Measurements from ENCODE around the gene KCNQ1.

Gene KCNQ1

DNA sequence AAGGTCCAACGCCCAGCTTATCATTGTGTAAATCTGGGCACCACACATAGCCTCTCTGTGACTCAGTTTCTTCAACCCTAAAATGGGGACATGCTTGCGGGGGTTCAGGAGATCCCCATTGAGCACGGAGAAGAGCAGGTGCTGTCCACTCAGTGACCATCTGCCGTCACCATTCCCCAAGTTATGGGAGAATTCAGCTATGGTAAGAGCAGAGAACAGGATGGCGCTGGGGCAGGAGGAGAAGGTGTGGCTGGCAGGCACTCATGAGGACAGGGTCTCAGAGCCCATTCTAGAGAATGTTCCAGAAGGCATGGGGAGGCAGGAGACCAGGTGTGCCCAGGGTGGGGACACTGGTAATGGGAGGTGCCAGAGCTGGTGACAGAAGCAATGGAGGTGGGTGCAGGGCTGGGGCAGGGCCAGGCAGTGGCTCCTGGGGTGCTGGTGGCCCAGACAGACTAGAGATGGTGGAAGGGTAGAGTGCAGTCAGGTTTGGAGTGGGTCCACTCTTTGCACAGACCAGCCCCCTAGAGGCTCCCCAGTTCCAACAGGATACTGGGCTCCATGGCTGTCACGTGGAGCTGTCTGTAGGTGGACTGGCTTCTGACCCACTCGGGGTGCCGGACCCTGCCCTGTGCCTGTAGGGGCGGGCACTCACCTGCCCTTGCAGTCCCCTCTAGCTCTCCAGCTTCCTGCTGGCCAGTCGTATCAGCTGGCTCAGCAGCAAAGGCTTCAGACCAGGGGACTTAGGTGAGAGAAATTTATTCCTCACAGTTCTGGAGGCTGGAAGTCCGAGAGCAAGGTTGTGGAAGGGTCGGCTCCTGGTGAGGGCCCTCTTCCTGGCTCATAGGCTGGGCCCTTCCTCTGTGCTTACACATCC lies 356.1 kb downstream of the KCNQ1 start:
- no peak for DNase-seq (ENCODE audit: low read depth in 2 of 2, low spot score in 1 of 2)

- no peak for DNase-seq (ENCODE audit: low read depth in 2 of 2, low spot score in 1 of 2)
These were observed 357.0 kb downstream of the KCNQ1 start for GRCh38 chr11:2801711-2802388.

- no peak for DNase-seq (ENCODE audit: low read depth in 2 of 2, low spot score in 1 of 2)
These were observed 357.8 kb downstream of the KCNQ1 start for GRCh38 chr11:2802389-2803185.

DNA sequence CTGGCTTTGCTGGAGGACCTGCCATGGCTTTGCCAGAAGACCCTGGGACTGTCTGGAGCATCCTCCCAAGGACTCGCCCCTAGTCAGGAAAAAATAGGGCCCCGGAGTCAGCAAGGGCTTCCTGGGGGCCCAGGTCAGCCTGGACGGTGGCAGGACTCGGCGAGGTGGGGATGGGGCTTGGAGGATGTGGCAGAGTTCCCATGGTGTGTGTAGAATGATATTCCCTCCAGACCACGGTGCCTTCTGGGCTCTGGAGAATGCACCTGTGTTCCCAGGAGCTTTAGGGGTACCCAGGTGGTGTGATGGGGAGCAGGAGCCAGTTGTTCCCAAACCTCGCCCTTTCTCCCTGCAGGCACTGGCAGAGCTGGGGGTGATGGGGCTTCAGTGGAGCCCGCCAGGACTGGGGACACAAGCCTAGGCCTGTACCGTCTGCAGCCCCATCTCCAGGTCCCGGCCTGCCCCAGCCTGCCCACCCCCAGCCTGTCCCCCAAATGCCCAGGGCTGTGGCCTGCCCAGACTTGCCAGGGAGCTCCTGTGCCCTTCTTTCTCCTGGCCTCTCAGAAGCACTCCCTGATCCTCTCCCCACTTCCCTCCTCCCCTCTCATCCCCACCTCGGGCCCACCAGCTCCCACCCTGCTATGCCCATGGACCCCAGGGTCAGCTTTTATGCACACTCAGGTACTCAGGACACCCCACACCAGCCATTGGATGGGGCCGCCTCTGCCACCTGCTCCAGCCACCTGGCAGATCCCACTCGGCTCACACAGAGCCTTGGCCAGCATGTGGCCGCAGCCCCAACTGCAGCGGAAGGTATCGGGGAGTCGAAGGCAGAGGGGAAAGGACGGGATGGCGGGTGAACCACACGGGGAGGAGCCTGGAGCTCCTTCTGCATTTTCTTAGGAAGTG lies 358.6 kb downstream of the KCNQ1 start:
- DNase-seq (ENCODE audit: low read depth in 2 of 2, low spot score in 1 of 2), result no peak

- DNase-seq (ENCODE audit: low read depth in 2 of 2, low spot score in 1 of 2), result no peak
These were observed 359.4 kb downstream of the KCNQ1 start for GRCh38 chr11:2804189-2804588.

DNA sequence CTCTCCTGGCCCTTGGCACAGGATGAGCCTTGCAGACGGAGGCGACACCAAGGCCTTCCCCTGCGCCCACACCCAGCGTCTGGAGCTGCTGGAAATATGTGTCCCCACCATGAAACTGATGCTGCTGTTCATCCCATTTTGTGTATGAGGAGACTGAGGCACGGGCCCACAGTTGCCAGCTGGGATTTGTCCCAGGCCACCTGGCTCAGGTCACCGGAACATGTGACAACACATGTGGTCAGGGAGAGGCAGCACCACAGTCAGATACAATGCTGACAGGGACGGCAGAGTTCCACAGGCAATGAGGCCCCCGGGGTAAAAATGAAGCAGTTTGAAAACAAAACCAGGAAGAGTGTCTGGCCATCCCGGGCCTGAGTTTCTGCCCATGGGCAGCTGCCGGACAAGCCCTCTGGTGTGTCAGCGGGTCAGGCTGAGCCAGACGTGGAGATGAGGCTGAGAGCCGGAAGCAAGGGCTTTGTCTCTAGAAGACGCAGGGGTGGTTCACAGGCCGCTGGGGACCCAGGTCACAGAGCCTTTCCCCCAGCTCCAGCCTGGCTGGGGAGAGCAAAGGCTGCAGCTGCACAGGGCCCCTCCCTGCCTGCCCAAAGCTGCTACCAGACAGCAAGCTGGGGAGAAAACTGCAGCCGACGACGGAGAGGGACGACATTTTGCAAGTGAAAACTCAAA lies 360.0 kb downstream of the KCNQ1 start:
- no peak for DNase-seq (ENCODE audit: low read depth in 2 of 2, low spot score in 1 of 2)

- no peak for DNase-seq (ENCODE audit: low read depth in 2 of 2, low spot score in 1 of 2)
These were observed 360.7 kb downstream of the KCNQ1 start for GRCh38 chr11:2805388-2806056.

GRCh38 chr11:2806351-2807024 lies 361.7 kb downstream of the KCNQ1 start:
- DNase-seq (ENCODE audit: low read depth in 2 of 2, low spot score in 1 of 2), result no peak

GRCh38 chr11:2807025-2807681 lies 362.3 kb downstream of the KCNQ1 start:
- DNase-seq (ENCODE audit: low read depth in 2 of 2, low spot score in 1 of 2), result no peak

DNA sequence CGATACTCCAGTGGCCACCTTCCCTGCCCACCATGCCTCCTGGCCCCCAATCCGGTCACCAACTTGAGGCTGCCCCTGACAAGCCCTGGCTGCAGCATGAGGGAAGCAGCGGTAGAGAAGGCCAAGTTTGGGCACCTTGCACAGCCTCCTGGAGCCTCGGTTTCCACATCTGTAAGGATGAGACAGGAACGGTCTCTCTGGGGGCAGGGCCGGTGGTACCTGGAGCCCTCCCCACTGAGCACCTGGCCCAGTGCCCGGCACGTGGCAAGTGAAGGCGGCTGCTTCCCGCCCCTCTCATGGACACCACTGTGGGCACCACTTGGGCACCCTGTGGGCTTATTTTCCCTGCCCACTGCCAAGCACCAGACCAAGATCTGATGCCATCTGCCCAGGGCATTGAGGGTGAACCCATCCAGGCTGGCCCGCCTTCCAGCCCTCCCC lies 363.0 kb downstream of the KCNQ1 start:
- DNase-seq (ENCODE audit: low read depth in 2 of 2, low spot score in 1 of 2), result no peak

- no peak for DNase-seq (ENCODE audit: low read depth in 2 of 2, low spot score in 1 of 2)
These were observed 364.3 kb downstream of the KCNQ1 start for GRCh38 chr11:2808850-2809846.

DNA sequence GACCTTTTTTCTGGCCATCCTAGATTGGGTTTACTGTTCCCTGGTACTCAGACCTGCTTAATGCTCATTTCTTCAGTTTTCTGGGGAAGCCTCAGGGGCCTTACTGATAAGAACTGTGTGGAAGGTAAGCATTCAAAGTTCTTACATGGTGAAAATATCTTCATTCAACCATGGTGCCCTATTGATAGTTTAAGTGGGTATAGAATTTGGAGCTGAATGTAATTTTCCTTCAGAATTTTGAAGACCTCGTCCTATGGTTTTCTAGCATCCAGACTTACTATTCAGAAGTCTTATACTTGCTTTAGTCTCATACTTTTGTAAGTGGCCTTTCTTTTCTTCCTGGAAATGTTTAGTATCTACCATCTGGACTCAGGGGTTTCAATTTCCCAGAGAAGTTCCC lies 365.0 kb downstream of the KCNQ1 start:
- no peak for DNase-seq (ENCODE audit: low read depth in 2 of 2, low spot score in 1 of 2)

GRCh38 chr11:2810411-2811205 lies 365.8 kb downstream of the KCNQ1 start:
- DNase-seq (ENCODE audit: low read depth in 2 of 2, low spot score in 1 of 2), result no peak

DNA sequence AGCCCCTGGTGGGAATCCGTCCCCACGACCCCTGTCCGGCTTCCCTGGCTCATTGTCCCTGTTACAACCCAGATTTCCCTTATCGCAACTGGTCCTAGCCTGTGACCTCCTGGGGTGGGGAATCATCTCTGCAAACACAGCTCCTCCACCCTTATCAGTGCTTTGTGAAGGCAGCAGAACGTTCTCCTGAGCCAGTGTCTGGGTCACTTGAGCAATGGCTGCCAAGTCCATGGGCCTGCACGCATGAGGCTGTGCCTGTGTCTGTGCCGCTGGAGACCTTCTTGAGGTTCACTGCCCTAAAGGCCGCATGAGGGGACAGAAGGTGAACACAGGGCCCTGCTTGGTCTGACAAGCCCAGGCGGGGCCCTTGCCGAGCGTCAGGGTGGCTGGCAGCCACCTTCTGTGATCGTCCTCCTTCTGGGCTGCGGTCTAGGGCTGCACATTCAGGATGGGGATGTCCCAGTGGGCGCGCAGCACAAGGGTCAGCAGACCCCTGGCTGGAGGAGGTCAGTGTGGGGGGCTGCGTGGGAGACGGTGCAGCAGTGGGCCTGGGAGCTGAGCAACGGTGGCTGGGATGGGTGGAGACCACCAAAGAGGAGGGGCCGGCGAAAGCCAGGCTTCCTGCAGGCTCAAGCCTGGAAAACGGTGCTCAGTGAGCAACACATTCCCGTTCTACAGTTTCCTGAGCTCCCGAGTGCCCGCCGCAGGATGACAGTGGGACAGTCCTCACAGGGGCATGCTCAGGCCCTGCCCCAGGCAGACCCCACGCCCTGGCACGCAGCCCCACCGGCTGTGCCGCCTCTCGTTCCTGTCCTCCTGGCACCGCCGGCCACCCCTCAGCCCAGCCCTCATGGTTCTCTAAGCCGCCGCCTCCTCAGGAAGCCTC lies 366.6 kb downstream of the KCNQ1 start:
- DNase-seq (ENCODE audit: low read depth in 2 of 2, low spot score in 1 of 2), result no peak

GRCh38 chr11:2812371-2812991 lies 367.7 kb downstream of the KCNQ1 start:
- no peak for DNase-seq (ENCODE audit: low read depth in 2 of 2, low spot score in 1 of 2)

All from stimulated activated CD8-positive, alpha-beta memory T cell treated with anti-CD3 and anti-CD28 coated beads, Interleukin-4, amount 100 ng/mL, for 1 hour (primary cell).